Activated CD8-positive, alpha-beta memory T cell treated with anti-CD3 and anti-CD28 coated beads for 1 hour (primary cell): ENCODE results near the gene GJC2.

Experiments used
- DNase-seq, 2 donors: peaks; one replicate each; pipeline ENCODE4 v3.0.0-alpha.2; 2020; ENCODE audit warnings: low read depth in 1 of 2; ENCODE audit errors: extremely low read depth in 1 of 2

GJC2 gene

GRCh38 chr1:228170666-228171065 is 20.9 kb downstream of the GJC2 start:
- no peak for DNase-seq

- no peak for DNase-seq
These were observed 21.6 kb downstream of the GJC2 start for GRCh38 chr1:228171221-228171891.

GRCh38 chr1:228172591-228173527 is 23.1 kb downstream of the GJC2 start:
- DNase-seq, result no peak

- peak in 1 of 2 donors; percentile 30 for DNase-seq
These were observed 24.1 kb downstream of the GJC2 start for GRCh38 chr1:228173528-228174481.

GRCh38 chr1:228174482-228175315 is 25.0 kb downstream of the GJC2 start:
- no peak for DNase-seq

- DNase-seq, result no peak
These were observed 25.7 kb downstream of the GJC2 start for GRCh38 chr1:228175316-228176023.

- no peak for DNase-seq
These were observed 26.3 kb downstream of the GJC2 start for GRCh38 chr1:228176024-228176395.

- no peak for DNase-seq
These were observed 26.9 kb downstream of the GJC2 start for GRCh38 chr1:228176461-228177182.

GRCh38 chr1:228177183-228177475 is 27.4 kb downstream of the GJC2 start:
- no peak for DNase-seq

- DNase-seq, result no peak
These were observed 28.3 kb downstream of the GJC2 start for GRCh38 chr1:228177721-228178710.

GRCh38 chr1:228178737-228179684 is 29.3 kb downstream of the GJC2 start:
- DNase-seq, result no peak

GRCh38 chr1:228180271-228180958 is 30.7 kb downstream of the GJC2 start:
- DNase-seq, result no peak

GRCh38 chr1:228180959-228181644 is 31.4 kb downstream of the GJC2 start:
- no peak for DNase-seq

GRCh38 chr1:228181645-228182034 is 31.9 kb downstream of the GJC2 start:
- no peak for DNase-seq

- DNase-seq, result no peak
These were observed 32.7 kb downstream of the GJC2 start for GRCh38 chr1:228182296-228183030.
